ENCODE measurements around the gene SKIL.

SKIL gene

GRCh38 chr3:170350515-170351413, 6.8 kb upstream of the SKIL start:
- DNase-seq = no peak

DNA sequence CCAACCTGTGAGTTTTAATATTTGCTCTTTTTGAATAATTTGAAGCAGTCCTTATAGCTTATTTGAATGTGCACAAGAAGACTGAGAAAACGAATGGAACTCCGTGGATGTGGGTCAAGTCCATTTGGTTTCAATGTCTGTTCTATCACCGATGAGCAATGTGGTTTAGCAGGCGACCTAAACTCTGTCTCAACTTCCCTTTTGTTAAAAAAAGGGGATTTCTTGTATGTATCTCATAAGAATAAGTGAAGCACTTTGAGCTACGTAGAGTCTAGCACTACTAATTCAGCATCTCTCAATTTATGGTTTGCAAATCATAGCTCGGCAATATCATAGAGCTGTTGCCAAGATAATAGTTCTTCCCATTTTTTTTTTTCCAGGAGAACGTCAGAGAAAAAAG, 4.6 kb upstream of the SKIL start:
- DNase-seq = no peak

DNA sequence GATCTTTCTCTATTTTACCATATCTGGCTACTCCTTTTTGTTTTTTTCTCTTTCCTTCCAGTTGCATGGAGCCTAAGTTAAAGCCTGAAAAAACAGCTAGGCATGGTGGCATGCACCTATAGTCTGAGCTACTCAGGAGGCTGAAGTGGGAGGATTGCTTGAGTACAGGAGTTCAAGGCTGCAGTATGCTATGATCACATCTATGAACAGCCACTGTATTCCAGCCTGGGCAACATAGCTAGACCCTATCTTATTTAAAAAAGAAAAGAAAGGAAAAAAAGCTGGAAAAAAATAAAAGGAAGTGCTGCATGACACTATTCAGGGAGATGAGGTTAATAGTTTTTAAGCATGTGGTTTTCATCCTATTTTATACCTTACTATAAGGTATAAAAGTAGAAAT, 4.0 kb upstream of the SKIL start:
- DNase-seq = no peak

DNA sequence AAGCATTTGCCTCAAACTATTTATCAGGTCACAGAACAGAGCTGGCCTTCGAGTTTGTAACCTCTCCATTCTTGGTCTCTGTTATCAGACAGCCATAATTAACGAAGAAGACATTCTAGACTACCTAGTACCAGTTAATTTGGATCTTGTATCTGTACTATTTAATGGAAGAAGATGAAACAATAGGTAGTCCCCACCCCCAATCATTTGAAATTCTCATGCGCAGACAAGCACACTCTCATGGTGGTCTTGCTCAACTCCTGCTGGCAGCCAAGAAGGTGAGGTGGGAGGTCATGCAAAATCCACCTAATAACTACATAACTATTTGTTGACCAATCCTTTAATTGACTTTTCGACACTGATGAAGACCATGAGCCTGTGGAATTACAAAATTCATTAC, 2.8 kb upstream of the SKIL start:
- DNase-seq = no peak

- DNase-seq = no peak
Measured at GRCh38 chr3:170355738-170356595, 1.5 kb upstream of the SKIL start.

DNA sequence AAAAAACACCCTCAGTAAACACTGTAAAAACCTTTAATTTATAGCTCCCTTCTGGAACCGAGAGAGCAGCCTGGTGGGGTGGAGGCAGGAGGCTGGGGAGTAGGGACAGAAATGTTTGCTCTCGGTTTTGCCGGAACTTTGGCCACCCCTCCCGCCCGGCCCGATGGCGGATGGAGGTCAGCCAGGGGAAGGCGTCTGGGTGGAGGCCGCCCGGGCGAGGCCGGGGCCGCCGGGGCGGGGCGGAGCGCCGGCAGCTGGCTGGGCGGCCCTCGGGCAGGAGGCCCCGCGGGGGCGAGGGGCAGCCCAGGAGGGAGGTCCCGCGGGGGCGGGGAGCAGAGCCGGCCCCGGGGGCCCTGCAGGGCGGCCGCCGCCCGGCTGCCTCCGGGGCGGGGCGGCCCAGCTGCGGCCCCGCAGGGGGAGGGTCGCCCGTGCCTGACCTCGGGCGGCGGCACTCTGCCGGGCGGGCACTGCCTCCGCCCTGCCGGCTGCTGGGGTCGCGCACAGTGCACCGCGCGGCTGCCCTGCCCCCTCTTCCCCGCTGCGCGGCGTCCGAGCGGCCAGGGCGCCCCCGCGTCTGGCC, 829 bp upstream of the SKIL start:
- DNase-seq = peak; percentile 77

- peak; percentile 77 for DNase-seq
Measured at GRCh38 chr3:170358042-170359010, 811 bp downstream of the SKIL start.

- no peak for DNase-seq
Measured at GRCh38 chr3:170359178-170359704, 1.7 kb downstream of the SKIL start.

DNA sequence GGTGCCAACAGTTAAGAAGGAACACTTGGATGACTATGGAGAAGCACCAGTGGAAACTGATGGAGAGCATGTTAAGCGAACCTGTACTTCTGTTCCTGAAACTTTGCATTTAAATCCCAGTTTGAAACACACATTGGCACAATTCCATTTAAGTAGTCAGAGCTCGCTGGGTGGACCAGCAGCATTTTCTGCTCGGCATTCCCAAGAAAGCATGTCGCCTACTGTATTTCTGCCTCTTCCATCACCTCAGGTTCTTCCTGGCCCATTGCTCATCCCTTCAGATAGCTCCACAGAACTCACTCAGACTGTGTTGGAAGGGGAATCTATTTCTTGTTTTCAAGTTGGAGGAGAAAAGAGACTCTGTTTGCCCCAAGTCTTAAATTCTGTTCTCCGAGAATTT, 3.0 kb downstream of the SKIL start:
- DNase-seq = no peak

DNA sequence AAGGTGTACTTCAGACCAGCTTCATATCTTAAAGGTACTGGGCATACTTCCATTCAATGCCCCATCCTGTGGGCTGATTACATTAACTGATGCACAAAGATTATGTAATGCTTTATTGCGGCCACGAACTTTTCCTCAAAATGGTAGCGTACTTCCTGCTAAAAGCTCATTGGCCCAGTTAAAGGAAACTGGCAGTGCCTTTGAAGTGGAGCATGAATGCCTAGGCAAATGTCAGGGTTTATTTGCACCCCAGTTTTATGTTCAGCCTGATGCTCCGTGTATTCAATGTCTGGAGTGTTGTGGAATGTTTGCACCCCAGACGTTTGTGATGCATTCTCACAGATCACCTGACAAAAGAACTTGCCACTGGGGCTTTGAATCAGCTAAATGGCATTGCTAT, 3.4 kb downstream of the SKIL start:
- no peak for DNase-seq

DNA sequence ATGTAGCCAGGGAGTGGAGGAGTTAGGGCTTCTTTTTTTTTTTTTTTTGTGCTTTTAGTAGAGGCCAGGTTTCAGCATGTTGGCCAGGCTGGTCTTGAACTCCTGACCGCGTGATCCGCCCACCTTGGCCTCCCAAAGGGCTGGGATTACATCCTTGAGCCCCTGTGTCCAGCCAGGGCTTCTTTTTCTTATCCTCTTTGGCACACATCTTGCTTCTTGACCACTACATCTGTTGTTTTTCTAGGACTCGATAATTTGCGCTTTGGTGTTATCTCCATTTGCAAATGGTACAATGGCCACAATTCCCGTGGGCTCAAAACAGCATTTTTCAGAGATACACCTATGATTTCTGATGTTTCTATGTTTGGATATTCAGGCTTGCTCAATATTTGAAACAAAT, 4.2 kb downstream of the SKIL start:
- no peak for DNase-seq

- no peak for DNase-seq
Measured at GRCh38 chr3:170363471-170363994, 6.0 kb downstream of the SKIL start.

- no peak for DNase-seq
Measured at GRCh38 chr3:170364965-170365364, 7.5 kb downstream of the SKIL start.

DNA sequence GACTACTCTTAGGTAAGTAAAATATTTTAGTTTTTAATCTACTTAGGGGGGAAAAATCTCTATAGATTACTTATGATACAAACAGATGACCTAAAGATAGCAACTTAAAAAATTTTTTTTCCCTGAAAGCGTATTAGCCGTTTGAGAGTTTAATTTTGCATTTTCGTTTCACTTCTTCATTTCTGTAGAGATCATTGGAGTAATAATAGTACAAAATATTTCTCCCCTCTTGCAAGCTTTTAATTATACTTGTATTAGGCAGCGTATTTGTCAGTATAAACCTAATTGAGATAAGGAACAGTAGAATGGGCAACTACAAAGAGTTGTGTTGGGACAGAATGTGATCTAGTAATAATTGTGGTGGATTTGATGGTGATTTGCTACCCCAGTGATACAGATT, 10.3 kb downstream of the SKIL start:
- DNase-seq = no peak

- DNase-seq = no peak
Measured at GRCh38 chr3:170368921-170369320, 11.4 kb downstream of the SKIL start.

DNA sequence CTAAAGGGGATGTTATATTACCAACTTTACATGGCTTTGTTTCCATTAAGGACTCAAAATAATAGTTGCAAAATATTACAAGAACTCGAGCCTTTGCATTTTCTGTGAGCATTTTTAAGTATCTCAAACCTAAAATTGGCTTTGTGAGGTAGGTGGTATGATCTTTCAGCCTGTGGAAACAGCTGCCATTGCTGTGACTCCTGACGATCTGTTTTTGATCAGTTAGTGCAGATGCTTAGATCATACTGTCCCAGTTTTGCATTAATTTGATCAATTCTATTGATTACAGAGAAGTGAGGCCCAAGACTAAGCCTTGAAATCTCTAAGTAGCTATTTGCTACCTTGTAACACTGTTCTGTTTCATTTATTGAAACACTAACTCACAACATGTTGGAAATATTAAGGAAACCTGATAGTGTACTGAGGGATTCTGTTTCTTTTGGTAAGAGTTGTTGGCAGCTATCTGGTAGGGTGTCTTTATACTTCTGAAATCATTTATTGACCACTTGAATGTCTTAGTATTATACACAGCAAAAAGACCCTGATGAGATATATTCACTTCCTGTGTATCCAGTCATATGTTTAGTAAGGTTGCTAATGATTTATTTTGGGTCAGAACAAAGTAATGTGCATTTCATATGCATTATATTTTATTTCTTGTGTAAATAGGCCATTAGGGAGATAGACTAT, 14.8 kb downstream of the SKIL start:
- DNase-seq = peak; percentile 22

GRCh38 chr3:170383567-170383966, 26.1 kb downstream of the SKIL start:
- no peak for DNase-seq

DNA sequence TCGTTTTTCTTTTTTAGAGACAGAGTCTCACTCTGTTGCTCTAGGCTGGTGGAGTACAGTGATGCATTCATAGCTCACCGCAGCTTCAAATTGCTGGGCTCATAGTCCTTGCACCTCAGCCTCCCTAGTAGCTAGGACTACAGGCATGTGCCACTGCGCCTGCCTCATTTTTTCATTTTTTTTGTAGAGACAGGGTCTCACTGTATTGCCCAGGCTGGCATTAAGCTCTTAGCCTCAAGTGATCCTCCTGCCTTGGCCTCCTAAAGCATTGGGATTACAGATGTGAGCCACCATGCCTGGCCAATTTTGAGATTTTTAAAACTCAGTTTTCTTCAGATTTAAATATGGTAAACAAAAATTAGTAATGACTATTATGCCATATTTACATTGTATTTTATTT, 29.0 kb downstream of the SKIL start:
- no peak for DNase-seq

- DNase-seq = no peak
Measured at GRCh38 chr3:170387950-170388349, 30.4 kb downstream of the SKIL start.

DNA sequence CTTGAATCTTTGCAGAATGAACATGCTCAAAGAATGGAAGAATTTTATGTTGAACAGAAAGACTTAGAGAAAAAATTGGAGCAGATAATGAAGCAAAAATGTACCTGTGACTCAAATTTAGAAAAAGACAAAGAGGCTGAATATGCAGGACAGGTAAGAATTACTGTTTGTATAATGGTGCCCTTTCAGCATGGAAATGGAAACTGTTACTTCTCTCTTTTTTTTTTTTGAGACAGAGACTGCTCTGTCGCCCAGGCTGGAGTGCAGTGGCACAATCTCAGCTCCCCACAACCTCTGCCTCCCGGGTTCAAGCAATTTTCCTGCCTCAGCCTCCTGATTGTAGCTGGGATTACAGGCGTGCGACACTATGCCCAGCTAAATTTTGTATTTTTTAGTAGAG, 33.6 kb downstream of the SKIL start:
- no peak for DNase-seq

- no peak for DNase-seq
Measured at GRCh38 chr3:170397685-170398084, 40.2 kb downstream of the SKIL start.
